GM10266 (cell line): ENCODE results near the gene KCTD16.

ENCODE experiments used
- DNase-seq: peaks from one replicate; pipeline ENCODE4 v3.0.0; 2012; ENCODE audit errors: extremely low spot score
- TF ChIP-seq, protein P1 (sequence below): IDR thresholded peaks from 2 replicates; pipeline ENCODE4 v1.5.1; 2012; ENCODE audit warnings: mild to moderate bottlenecking, low read depth; ENCODE audit not compliant: control insufficient read depth, insufficient read depth; ENCODE audit errors: missing control alignments

KCTD16 gene

DNA sequence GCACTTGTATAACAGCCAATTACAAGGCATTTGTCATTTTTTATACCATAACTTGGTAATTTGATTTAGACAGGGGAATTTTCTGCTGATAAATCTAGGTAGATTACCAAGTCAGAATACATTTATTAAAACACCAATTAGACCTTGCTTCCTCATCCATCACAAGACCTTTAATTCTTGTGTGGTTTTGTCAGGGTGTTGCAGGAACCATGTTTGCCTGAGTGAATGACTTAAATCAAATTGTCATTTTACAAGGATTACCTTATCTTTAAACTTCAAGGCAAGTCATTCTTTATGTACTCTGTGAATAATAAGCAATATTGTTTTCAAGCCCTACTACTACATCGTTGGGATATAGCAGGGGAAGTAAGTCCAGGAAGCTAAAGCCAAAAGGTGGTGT lies 257.7 kb downstream of the KCTD16 start:
- no peak for DNase-seq
- TF ChIP-seq, protein P1, sequence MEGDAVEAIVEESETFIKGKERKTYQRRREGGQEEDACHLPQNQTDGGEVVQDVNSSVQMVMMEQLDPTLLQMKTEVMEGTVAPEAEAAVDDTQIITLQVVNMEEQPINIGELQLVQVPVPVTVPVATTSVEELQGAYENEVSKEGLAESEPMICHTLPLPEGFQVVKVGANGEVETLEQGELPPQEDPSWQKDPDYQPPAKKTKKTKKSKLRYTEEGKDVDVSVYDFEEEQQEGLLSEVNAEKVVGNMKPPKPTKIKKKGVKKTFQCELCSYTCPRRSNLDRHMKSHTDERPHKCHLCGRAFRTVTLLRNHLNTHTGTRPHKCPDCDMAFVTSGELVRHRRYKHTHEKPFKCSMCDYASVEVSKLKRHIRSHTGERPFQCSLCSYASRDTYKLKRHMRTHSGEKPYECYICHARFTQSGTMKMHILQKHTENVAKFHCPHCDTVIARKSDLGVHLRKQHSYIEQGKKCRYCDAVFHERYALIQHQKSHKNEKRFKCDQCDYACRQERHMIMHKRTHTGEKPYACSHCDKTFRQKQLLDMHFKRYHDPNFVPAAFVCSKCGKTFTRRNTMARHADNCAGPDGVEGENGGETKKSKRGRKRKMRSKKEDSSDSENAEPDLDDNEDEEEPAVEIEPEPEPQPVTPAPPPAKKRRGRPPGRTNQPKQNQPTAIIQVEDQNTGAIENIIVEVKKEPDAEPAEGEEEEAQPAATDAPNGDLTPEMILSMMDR: no peak

DNA sequence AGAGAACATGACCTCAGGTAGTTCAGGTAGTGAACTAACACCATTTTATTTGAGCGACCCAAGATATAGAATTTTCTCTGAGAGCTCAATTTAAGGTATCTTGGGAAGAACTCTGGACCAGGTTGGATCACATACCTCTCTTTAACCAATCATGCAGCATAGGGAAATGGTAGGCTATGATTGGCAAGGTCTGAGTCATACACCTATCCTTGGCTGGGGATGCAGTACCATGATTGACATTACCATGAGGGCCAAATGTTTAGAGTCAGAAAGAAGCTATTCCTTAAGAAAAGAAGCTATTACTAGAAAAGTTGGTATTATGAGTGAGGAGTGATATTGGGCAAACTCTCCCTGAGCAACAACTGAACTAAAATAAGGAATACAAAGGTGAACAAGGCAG lies 258.7 kb downstream of the KCTD16 start:
- DNase-seq: no peak
- TF ChIP-seq, protein P1: no peak

DNA sequence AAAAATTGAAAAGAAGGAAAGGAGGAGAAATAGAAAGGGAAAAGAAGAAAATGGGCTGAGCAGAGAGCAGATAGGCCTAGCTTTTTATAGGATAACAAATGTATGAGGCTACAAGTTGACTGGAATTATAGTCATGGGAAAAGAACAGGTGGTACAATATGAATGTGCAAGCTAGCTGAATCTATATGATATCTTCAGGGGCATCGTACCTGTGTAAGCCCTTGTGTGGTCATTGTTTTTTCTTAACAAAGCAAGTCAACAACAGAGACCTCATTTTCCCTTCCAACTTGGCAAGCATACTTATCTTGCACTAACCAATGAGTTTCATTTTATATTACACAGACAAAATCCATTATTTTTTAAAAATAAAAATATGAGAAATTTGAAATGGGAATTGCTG lies 259.2 kb downstream of the KCTD16 start:
- no peak for DNase-seq
- TF ChIP-seq, protein P1: no peak

DNA sequence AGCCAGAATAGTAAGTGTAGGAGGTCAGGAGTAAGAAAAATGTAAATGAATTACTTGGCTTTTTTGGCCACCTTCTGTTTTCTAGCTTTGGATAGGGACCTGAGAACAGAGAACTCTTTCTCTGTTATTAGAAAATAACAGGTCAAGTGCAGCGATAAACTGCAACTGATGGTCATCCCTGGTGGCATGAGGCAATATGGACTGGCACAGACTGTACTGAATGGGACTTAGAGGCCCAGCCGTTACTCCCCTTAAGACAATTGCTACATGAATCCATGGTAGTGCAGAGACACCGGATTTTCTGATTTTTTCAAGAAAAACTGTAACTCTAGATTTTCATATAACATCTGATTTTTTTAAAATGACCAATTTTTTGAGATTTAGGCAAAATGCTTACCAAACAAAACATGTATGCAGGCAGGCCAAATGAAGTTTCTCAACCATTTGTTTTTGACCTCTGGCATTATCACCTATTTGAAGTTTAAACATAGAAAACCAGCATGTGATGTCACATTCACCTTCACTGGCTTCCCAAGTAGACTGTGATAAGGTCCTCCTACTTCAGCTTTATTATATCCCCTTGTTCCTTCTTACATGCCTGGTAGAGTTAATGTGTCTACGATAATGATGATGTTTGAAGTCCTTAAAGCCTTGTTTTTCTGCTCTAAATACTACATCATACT lies 262.6 kb downstream of the KCTD16 start:
- DNase-seq: no peak
- TF ChIP-seq, protein P1: no peak

DNA sequence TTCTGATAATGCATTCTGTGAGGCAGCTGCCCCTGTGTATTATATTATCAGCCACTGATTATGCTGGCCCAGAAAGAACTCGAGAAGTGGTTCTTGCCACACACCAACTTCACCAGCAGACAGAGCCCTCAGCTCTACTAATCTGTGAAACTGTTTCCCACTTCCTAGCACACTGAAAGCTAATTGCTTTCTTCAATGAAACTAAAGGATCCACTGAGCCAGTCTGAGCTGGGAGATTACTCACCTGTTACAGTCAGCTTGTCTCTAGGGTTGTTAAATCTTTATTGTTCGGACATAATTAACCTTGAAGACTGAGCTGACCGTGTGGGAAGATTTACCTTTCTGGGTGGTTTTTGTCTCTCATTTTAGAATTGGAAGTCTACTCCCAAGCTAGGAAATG lies 263.2 kb downstream of the KCTD16 start:
- TF ChIP-seq, protein P1: no peak
- no peak for DNase-seq

DNA sequence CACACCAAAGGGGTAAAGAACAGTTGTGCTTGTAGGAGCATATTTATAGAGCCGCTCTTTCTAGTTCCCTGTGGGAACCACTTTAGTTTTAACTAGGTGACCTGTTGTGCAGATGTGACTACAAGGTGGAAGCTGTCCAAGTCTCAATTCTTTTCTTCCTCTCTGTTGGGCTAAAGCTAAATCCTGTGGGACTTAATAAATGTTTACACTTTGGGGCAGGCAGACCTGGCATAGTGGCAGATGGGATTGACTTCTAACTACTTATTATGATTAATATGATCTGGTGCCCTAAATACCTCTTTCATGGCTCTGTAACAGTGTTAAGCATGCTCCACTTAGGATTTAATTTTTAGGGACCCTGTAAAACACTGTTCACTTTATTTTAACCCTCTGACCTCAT lies 265.3 kb downstream of the KCTD16 start:
- DNase-seq: no peak
- TF ChIP-seq, protein P1: no peak

DNA sequence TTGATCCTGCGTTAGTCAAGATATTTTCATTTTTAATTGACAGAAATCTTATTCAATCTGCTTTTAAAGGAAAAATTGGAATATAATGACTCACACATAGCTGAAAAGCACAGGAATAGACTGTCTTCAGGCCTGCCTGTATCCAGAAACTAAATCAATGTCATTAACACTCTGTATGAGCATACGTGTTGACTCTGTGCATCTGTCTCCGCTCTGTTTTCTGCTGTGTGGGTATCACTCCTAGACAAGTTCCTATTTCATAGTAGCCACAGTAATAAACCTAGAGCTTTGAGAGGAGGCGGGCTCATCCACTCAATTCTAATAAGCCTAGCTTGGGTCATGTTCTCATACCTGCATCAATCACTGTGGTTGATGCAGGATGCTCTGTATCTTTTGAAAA lies 267.6 kb downstream of the KCTD16 start:
- no peak for DNase-seq
- TF ChIP-seq, protein P1: no peak
